ENCODE data around the gene PCDHB14. TPM values are rescaled to one million over a fixed set of nuclear protein-coding genes. Genes with fewer than 3 reads are reported as not detected.
A peak's percentile ranks its signal among the peaks of the same experiment; 100 is the strongest.
"Not testable (repeated sequence)": the region's sequence is repeated elsewhere in the genome, so short reads cannot be mapped to it uniquely, and the experiment has no call there.

The PCDHB14 gene
- total RNA-seq (0.10 TPM in 1 of 2 replicates, not detected in the other), polyA plus RNA-seq (not detected in 2 replicates), polyA minus RNA-seq (not detected in 2 replicates)
- 0.14 TPM for total RNA-seq (2013)

GRCh38 chr5:141223112-141223783, at the start of gene PCDHB14:
Gene PCDHB14, plus strand, starts transcription at chr5:141223343. Its CDS starts 163 bp downstream, at chr5:141223506.
- Histone ChIP-seq H3K27ac (ENCODE audit: low read length in 2 of 2) (no peak within 1 kb of the TSS), H3K27me3 (replicated peaks in 1 of 4; ENCODE audit: control extremely low read depth in 1 of 4, control insufficient read depth in 3 of 4, insufficient read depth in 4 of 4, low read length in 3 of 4) (peaks cover 0 to 28% (median 19%) of the 10 kb centered on the region in 4 experiments), H3K4me3 (ENCODE audit: control extremely low read depth in 1 of 5, extremely low read depth in 1 of 5, insufficient read depth in 1 of 5, low read depth in 2 of 5, low read length in 4 of 5) (peak within 1 kb of the TSS in 1 of 5 experiments; percentile 15), H2AFZ (ENCODE audit: insufficient read depth, low read depth, low read length, poor library complexity, severe bottlenecking) (peak within 1 kb of the TSS; percentile 46), H3K79me2 (ENCODE audit: control insufficient read depth, insufficient read depth, low read length) (no peaks in the 10 kb centered on the region), H3K4me1 (ENCODE audit: control insufficient read depth in 2 of 2, insufficient read depth in 2 of 2, low read length in 2 of 2) (peaks cover 5% of the 10 kb centered on the region in 2 donors), H4K20me1 (ENCODE audit: control insufficient read depth, insufficient read depth, low read length, poor library complexity, severe bottlenecking) (no peaks in the 10 kb centered on the region), H3K4me2 (replicated peaks; ENCODE audit: low read depth, low read length, poor library complexity, severe bottlenecking) (peak within 1 kb of the TSS; percentile 38), H3K9me3 (ENCODE audit: control extremely low read depth in 1 of 3, control insufficient read depth in 2 of 3, insufficient read depth in 1 of 3, low read length in 2 of 3) (peaks cover 5 to 23% (median 8%) of the 10 kb centered on the region in 3 donors), H3K36me3 (replicated peaks in 1 of 2; ENCODE audit: control extremely low read depth in 1 of 2, control insufficient read depth in 1 of 2, extremely low read depth in 1 of 2, insufficient read depth in 2 of 2, low read length in 1 of 2) (no peaks in the 10 kb centered on the region), H3K9ac (ENCODE audit: low read length) (peak within 1 kb of the TSS; percentile 23)
- ChIA-PET POLR2A (no interaction called here), CTCF (interaction anchor here (0.7 to 2.3 kb wide), 7 partner anchors 15 to 341 kb away, joined by 3 to 9 read pairs (median 4); no protein-coding TSS in a partner anchor)
- intact Hi-C loops (cut with micrococcal nuclease): no loop called here
- no peak for TF ChIP-seq EZH2 (IDR thresholded peaks at IDR 0.05; ENCODE audit: borderline replicate concordance, insufficient read depth, low read depth, low read length, poor library complexity, severe bottlenecking)
- TF ChIP-seq, protein P1, sequence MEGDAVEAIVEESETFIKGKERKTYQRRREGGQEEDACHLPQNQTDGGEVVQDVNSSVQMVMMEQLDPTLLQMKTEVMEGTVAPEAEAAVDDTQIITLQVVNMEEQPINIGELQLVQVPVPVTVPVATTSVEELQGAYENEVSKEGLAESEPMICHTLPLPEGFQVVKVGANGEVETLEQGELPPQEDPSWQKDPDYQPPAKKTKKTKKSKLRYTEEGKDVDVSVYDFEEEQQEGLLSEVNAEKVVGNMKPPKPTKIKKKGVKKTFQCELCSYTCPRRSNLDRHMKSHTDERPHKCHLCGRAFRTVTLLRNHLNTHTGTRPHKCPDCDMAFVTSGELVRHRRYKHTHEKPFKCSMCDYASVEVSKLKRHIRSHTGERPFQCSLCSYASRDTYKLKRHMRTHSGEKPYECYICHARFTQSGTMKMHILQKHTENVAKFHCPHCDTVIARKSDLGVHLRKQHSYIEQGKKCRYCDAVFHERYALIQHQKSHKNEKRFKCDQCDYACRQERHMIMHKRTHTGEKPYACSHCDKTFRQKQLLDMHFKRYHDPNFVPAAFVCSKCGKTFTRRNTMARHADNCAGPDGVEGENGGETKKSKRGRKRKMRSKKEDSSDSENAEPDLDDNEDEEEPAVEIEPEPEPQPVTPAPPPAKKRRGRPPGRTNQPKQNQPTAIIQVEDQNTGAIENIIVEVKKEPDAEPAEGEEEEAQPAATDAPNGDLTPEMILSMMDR (IDR thresholded peaks at IDR 0.05): peak; percentile 38
- H3K27me3 Mint-ChIP-seq: peaks cover 43% of the 10 kb centered on the region
- DNase-seq: peak; percentile 20
- H3K4me1 Mint-ChIP-seq: peaks cover 4% of the 10 kb centered on the region
- no peak for ATAC-seq (ENCODE audit: low read depth)
- peak within 1 kb of the TSS; percentile 56 for H3K4me3 Mint-ChIP-seq
- H3K27ac Mint-ChIP-seq: no peak within 1 kb of the TSS
- peaks cover 11% of the 10 kb centered on the region for H3K9me3 Mint-ChIP-seq (ENCODE audit: insufficient read depth)
- WGBS (ENCODE audit: insufficient coverage): 44% methylated on average over 14 of the region's 15 CpGs

GRCh38 chr5:141174291-141175104, 48.6 kb upstream of the PCDHB14 start:
- H3K79me2 ChIP-seq (ENCODE audit: control insufficient read depth, insufficient read depth, low read length); intact Hi-C loops (cut with micrococcal nuclease); CTCF ChIA-PET; H2AFZ ChIP-seq (ENCODE audit: insufficient read depth, low read depth, low read length, poor library complexity, severe bottlenecking); H3K27ac ChIP-seq (ENCODE audit: low read length in 2 of 2); H3K4me3 ChIP-seq (ENCODE audit: control extremely low read depth in 1 of 5, extremely low read depth in 1 of 5, insufficient read depth in 1 of 5, low read depth in 2 of 5, low read length in 4 of 5); H3K4me1 Mint-ChIP-seq; H3K4me1 ChIP-seq (ENCODE audit: control insufficient read depth in 2 of 2, insufficient read depth in 2 of 2, low read length in 2 of 2); H3K9me3 Mint-ChIP-seq (ENCODE audit: insufficient read depth); H3K9ac ChIP-seq (ENCODE audit: low read length); H3K4me2 ChIP-seq (replicated peaks; ENCODE audit: low read depth, low read length, poor library complexity, severe bottlenecking); H3K27me3 ChIP-seq (replicated peaks in 1 of 4; ENCODE audit: control extremely low read depth in 1 of 4, control insufficient read depth in 3 of 4, insufficient read depth in 4 of 4, low read length in 3 of 4); H3K36me3 ChIP-seq (replicated peaks in 1 of 2; ENCODE audit: control extremely low read depth in 1 of 2, control insufficient read depth in 1 of 2, extremely low read depth in 1 of 2, insufficient read depth in 2 of 2, low read length in 1 of 2); POLR2A ChIA-PET; H4K20me1 ChIP-seq (ENCODE audit: control insufficient read depth, insufficient read depth, low read length, poor library complexity, severe bottlenecking); H3K27me3 Mint-ChIP-seq; ATAC-seq (ENCODE audit: low read depth); H3K27ac Mint-ChIP-seq; H3K4me3 Mint-ChIP-seq; DNase-seq: not testable (repeated sequence)
- WGBS (ENCODE audit: insufficient coverage): 57% methylated on average over 63 of the region's 79 CpGs
- peaks cover 2 to 26% (median 3%) of the 10 kb centered on the region in 3 donors for H3K9me3 ChIP-seq (ENCODE audit: control extremely low read depth in 1 of 3, control insufficient read depth in 2 of 3, insufficient read depth in 1 of 3, low read length in 2 of 3)
